ENCODE data around the gene ATP5F1A. TPM values are rescaled to one million over a fixed set of nuclear protein-coding genes. Genes with fewer than 3 reads are reported as not detected.

Gene ATP5F1A
- total RNA-seq, 2 experiments from 2014 or later, result 205 to 206 TPM

DNA sequence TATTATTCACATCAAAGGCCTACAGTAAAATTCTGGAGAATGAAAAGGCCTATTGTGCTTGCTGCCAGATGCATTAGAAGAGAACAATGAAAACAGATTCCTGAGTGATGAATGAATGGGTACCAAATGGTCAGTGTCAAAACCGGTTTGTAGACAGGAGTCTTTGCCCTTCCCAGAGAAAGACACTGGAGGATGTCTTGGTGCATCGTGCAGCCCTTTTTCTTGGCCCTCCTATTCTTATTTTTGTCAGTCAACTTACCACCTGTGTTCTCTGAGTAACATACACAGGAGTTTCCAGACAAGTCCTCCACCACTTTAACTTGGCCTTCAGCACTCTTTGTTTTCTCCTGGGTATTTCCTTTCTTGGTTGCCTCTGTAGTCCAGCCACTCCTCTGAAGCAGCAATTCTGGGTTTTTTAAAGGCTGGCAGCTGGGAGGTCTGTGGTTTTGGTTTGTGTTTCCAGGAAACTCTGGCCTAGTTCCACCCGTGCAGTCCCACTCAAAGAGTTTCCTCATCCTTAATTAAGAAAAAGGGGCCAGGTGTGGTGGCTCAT is 55.4 kb downstream of the ATP5F1A start:
- Mint-ChIP-seq H3K27ac (peak overlapping the region; percentile 47), H3K27me3 (no peaks in the 10 kb centered on the region), H3K4me1 (ENCODE audit: low read depth) (peaks cover 54% of the 10 kb centered on the region), H3K9me3 (no peaks in the 10 kb centered on the region), H3K4me3 (peak overlapping the region; percentile 54), H3K36me3 (ENCODE audit: low read depth) (peaks cover 9% of the 10 kb centered on the region)
- CTCF ChIA-PET, result no interaction called here
- Histone ChIP-seq H3K4me1 (ENCODE audit: insufficient read depth, low read length) (peaks cover 38% of the 10 kb centered on the region), H3K27me3 (ENCODE audit: control insufficient read depth in 1 of 2, insufficient read depth in 2 of 2, low read length in 2 of 2) (no peaks in the 10 kb centered on the region), H3K4me3 (ENCODE audit: low read length) (no peak overlapping the region), H3K27ac (ENCODE audit: low read depth in 1 of 2, low read length in 2 of 2) (no peak overlapping the region), H3K36me3 (ENCODE audit: insufficient read depth, low read length) (peaks cover 7% of the 10 kb centered on the region), H3K9me3 (ENCODE audit: control insufficient read depth in 1 of 2, insufficient read depth in 1 of 2, low read length in 2 of 2) (no peaks in the 10 kb centered on the region)
- DNase-seq (peak in 4 of 14 experiments; percentile 5 to 51 (median 38)), ATAC-seq (ENCODE audit: poor library complexity) (no peak)
- intact Hi-C loops (cut with DNase I, micrococcal nuclease), result no loop called here
- POLR2A ChIA-PET, result no interaction called here
- TF ChIP-seq, protein P1, sequence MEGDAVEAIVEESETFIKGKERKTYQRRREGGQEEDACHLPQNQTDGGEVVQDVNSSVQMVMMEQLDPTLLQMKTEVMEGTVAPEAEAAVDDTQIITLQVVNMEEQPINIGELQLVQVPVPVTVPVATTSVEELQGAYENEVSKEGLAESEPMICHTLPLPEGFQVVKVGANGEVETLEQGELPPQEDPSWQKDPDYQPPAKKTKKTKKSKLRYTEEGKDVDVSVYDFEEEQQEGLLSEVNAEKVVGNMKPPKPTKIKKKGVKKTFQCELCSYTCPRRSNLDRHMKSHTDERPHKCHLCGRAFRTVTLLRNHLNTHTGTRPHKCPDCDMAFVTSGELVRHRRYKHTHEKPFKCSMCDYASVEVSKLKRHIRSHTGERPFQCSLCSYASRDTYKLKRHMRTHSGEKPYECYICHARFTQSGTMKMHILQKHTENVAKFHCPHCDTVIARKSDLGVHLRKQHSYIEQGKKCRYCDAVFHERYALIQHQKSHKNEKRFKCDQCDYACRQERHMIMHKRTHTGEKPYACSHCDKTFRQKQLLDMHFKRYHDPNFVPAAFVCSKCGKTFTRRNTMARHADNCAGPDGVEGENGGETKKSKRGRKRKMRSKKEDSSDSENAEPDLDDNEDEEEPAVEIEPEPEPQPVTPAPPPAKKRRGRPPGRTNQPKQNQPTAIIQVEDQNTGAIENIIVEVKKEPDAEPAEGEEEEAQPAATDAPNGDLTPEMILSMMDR (IDR thresholded peaks at IDR 0.05), result no peak

DNA sequence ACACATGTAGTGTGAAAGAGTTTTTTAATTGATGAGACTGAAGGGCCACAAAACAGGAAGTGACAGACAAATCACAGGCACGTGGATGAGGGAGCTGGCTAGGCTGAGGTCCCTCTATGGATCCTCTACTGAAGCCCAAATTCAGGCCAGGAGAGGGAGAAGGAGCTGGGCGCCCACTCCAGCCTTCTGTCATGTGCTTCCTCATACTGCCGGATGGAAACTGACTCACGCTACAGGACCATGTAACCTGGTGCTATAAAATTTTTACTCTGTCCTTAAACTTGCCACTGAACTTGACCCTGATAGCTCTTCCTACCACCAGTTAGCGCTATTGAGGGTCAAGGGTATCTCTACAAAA is 57.4 kb downstream of the ATP5F1A start:
- Mint-ChIP-seq H3K4me1 (ENCODE audit: low read depth) (peaks cover 41% of the 10 kb centered on the region), H3K4me3 (no peak overlapping the region), H3K27ac (no peak overlapping the region), H3K36me3 (ENCODE audit: low read depth) (peaks cover 14% of the 10 kb centered on the region), H3K9me3 (no peaks in the 10 kb centered on the region), H3K27me3 (no peaks in the 10 kb centered on the region)
- ChIA-PET CTCF (no interaction called here), POLR2A (interaction anchor here (1.3 to 1.8 kb wide), 2 partner anchors 13 to 43 kb away, joined by 4 to 6 read pairs; no protein-coding TSS in a partner anchor)
- H3K4me1 ChIP-seq (ENCODE audit: insufficient read depth, low read length), result peaks cover 35% of the 10 kb centered on the region
- H3K27ac ChIP-seq (ENCODE audit: low read depth in 1 of 2, low read length in 2 of 2), result no peak overlapping the region
- ATAC-seq (ENCODE audit: poor library complexity) (no peak), DNase-seq (peak in 3 of 14 experiments; percentile 13 to 45 (median 31))
- no peaks in the 10 kb centered on the region for H3K27me3 ChIP-seq (ENCODE audit: control insufficient read depth in 1 of 2, insufficient read depth in 2 of 2, low read length in 2 of 2)
- H3K4me3 ChIP-seq (ENCODE audit: low read length), result no peak overlapping the region
- TF ChIP-seq, protein P1 (IDR thresholded peaks at IDR 0.05), result no peak
- H3K36me3 ChIP-seq (ENCODE audit: insufficient read depth, low read length), result peaks cover 7% of the 10 kb centered on the region
- intact Hi-C loops (cut with DNase I, micrococcal nuclease), result no loop called here
- no peaks in the 10 kb centered on the region for H3K9me3 ChIP-seq (ENCODE audit: control insufficient read depth in 1 of 2, insufficient read depth in 1 of 2, low read length in 2 of 2)

DNA sequence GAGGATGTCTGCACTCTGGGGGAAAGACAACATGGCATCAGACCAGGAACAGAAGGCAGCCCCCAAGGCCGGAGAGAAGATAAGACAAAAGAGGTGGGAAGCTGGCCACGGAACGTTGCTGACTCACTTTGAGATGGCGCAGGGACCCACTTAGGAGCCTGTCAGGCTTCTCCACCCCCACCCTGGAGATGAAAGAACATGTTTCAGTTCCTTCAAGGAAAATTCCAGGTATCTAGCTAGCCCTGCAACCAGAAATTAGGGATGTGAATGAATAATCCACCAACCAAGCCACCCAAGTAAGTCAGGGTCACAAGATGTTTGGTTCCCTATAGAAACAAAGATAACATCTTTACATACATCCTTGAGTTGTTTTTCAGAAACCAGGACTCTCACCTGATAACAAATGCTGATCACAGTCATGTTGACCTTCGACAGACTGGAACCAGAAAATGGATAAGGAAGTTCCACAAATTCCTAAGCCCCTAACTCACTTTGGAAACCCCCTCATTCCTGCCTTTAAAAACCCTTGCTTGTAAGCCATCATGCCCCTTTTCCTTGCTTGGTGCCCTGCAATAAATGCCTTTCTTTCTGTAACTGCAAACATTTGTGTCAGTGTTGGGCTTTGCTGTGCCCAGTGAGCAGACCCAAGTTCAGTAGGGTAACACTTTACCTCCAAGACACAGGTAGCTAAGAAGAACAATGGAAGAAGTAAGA is 57.9 kb downstream of the ATP5F1A start:
- Histone ChIP-seq H3K9me3 (ENCODE audit: control insufficient read depth in 1 of 2, insufficient read depth in 1 of 2, low read length in 2 of 2) (no peaks in the 10 kb centered on the region), H3K27ac (ENCODE audit: low read depth in 1 of 2, low read length in 2 of 2) (no peak overlapping the region), H3K36me3 (ENCODE audit: insufficient read depth, low read length) (peaks cover 7% of the 10 kb centered on the region), H3K4me1 (ENCODE audit: insufficient read depth, low read length) (peaks cover 35% of the 10 kb centered on the region), H3K27me3 (ENCODE audit: control insufficient read depth in 1 of 2, insufficient read depth in 2 of 2, low read length in 2 of 2) (no peaks in the 10 kb centered on the region), H3K4me3 (ENCODE audit: low read length) (no peak overlapping the region)
- Mint-ChIP-seq H3K4me3 (no peak overlapping the region), H3K27ac (no peak overlapping the region), H3K4me1 (ENCODE audit: low read depth) (peaks cover 41% of the 10 kb centered on the region), H3K36me3 (ENCODE audit: low read depth) (peaks cover 19% of the 10 kb centered on the region), H3K27me3 (no peaks in the 10 kb centered on the region), H3K9me3 (no peaks in the 10 kb centered on the region)
- POLR2A ChIA-PET, result interaction anchor here (1.3 to 1.8 kb wide), 2 partner anchors 13 to 42 kb away, joined by 4 to 6 read pairs; no protein-coding TSS in a partner anchor
- intact Hi-C loops (cut with DNase I, micrococcal nuclease), result no loop called here
- no peak for DNase-seq
- CTCF ChIA-PET, result no interaction called here
- TF ChIP-seq, protein P1 (IDR thresholded peaks at IDR 0.05), result no peak
- no peak for ATAC-seq (ENCODE audit: poor library complexity)
